ENCODE measurements around the gene LYSMD4.

The LYSMD4 gene

GRCh38 chr15:99681990-99682389 lies 51.2 kb downstream of the LYSMD4 start:
- no peak for TF ChIP-seq CTCF (IDR thresholded peaks at IDR 0.05; ENCODE audit: extremely low read depth, insufficient read depth, missing control alignments)
- no peak for DNase-seq (ENCODE audit: low spot score)
- in situ Hi-C loops (cut with MboI; ENCODE audit: low pct_unique_long_range_greater_than_20kb, low sequenced_read_pairs, unreplicated experiment): no loop called here

- no peak for TF ChIP-seq CTCF (IDR thresholded peaks at IDR 0.05; ENCODE audit: extremely low read depth, insufficient read depth, missing control alignments)
- in situ Hi-C loops (cut with MboI; ENCODE audit: low pct_unique_long_range_greater_than_20kb, low sequenced_read_pairs, unreplicated experiment): no loop called here
- no peak for DNase-seq (ENCODE audit: low spot score)
Measured at GRCh38 chr15:99680276-99680675, 53.0 kb downstream of the LYSMD4 start.

GRCh38 chr15:99677540-99678134 lies 55.6 kb downstream of the LYSMD4 start:
- no peak for TF ChIP-seq CTCF (IDR thresholded peaks at IDR 0.05; ENCODE audit: extremely low read depth, insufficient read depth, missing control alignments)
- in situ Hi-C loops (cut with MboI; ENCODE audit: low pct_unique_long_range_greater_than_20kb, low sequenced_read_pairs, unreplicated experiment): no loop called here
- no peak for DNase-seq (ENCODE audit: low spot score)
